GM19395 (cell line): ENCODE data around the gene OSMR.

Experiments
- ATAC-seq: cut with Tn5 transposase; IDR thresholded peaks from one replicate; pipeline ENCODE4 v1.9.1; 2021; ENCODE audit warnings: mild to moderate bottlenecking, moderate library complexity; ENCODE audit not compliant: unreplicated experiment

Gene OSMR

GRCh38 chr5:38871058-38871605 lies 25.3 kb downstream of the OSMR start:
- ATAC-seq = no peak

- no peak for ATAC-seq
These were observed 26.2 kb downstream of the OSMR start for GRCh38 chr5:38871790-38872551.

GRCh38 chr5:38872826-38873225 lies 27.0 kb downstream of the OSMR start:
- no peak for ATAC-seq

GRCh38 chr5:38874948-38875456 lies 29.2 kb downstream of the OSMR start:
- no peak for ATAC-seq

GRCh38 chr5:38878391-38879077 lies 32.7 kb downstream of the OSMR start:
- ATAC-seq = no peak

- ATAC-seq = no peak
These were observed 33.3 kb downstream of the OSMR start for GRCh38 chr5:38879078-38879460.

- ATAC-seq = no peak
These were observed 38.0 kb downstream of the OSMR start for GRCh38 chr5:38883842-38884241.

GRCh38 chr5:38885208-38885607 lies 39.4 kb downstream of the OSMR start:
- no peak for ATAC-seq

GRCh38 chr5:38888041-38888440 lies 42.2 kb downstream of the OSMR start:
- no peak for ATAC-seq

- no peak for ATAC-seq
These were observed 43.6 kb downstream of the OSMR start for GRCh38 chr5:38889424-38889823.

GRCh38 chr5:38891563-38891962 lies 45.8 kb downstream of the OSMR start:
- no peak for ATAC-seq

GRCh38 chr5:38892363-38892762 lies 46.6 kb downstream of the OSMR start:
- no peak for ATAC-seq

- ATAC-seq = no peak
These were observed 50.9 kb downstream of the OSMR start for GRCh38 chr5:38896760-38897159.

- no peak for ATAC-seq
These were observed 54.1 kb downstream of the OSMR start for GRCh38 chr5:38899936-38900335.

- no peak for ATAC-seq
These were observed 59.7 kb downstream of the OSMR start for GRCh38 chr5:38905516-38905915.

GRCh38 chr5:38906503-38906902 lies 60.7 kb downstream of the OSMR start:
- no peak for ATAC-seq

GRCh38 chr5:38911933-38912332 lies 66.1 kb downstream of the OSMR start:
- no peak for ATAC-seq

GRCh38 chr5:38913714-38914113 lies 67.9 kb downstream of the OSMR start:
- no peak for ATAC-seq

GRCh38 chr5:38916802-38917201 lies 71.0 kb downstream of the OSMR start:
- ATAC-seq = no peak

- ATAC-seq = no peak
These were observed 75.4 kb downstream of the OSMR start for GRCh38 chr5:38921174-38921573.

- ATAC-seq = peak; percentile 82
These were observed 76.4 kb downstream of the OSMR start for GRCh38 chr5:38922199-38922598.
